HuH-7 (cell line): Measurements from ENCODE around the gene AQP9.
"Not testable (repeated sequence)": the region's sequence is repeated elsewhere in the genome, so short reads cannot be mapped to it uniquely, and the experiment has no call there.

Experiments used
- DNase-seq: peaks from one replicate; pipeline ENCODE4 v3.0.0; 2011; ENCODE audit warnings: low spot score

The AQP9 gene

GRCh38 chr15:58138106-58138505 lies at the start of gene AQP9:
TSS of gene AQP9 (plus strand) at chr15:58138381. CDS start at chr15:58138566, 185 bp downstream.
- no peak for DNase-seq

GRCh38 chr15:58095415-58095814 lies 42.8 kb upstream of the AQP9 start:
- no peak for DNase-seq

GRCh38 chr15:58096529-58097084 lies 41.6 kb upstream of the AQP9 start:
- DNase-seq: no peak

GRCh38 chr15:58103482-58103881 lies 34.7 kb upstream of the AQP9 start:
- no peak for DNase-seq

- no peak for DNase-seq
These were observed 30.1 kb upstream of the AQP9 start for GRCh38 chr15:58108117-58108516.

GRCh38 chr15:58109419-58109818 lies 28.8 kb upstream of the AQP9 start:
- no peak for DNase-seq

- DNase-seq: no peak
These were observed 27.0 kb upstream of the AQP9 start for GRCh38 chr15:58110999-58111717.

GRCh38 chr15:58111718-58112104 lies 26.5 kb upstream of the AQP9 start:
- DNase-seq: no peak

GRCh38 chr15:58113358-58113757 lies 24.8 kb upstream of the AQP9 start:
- DNase-seq: not testable (repeated sequence)

- no peak for DNase-seq
These were observed 23.8 kb upstream of the AQP9 start for GRCh38 chr15:58114388-58114787.

GRCh38 chr15:58114812-58115211 lies 23.4 kb upstream of the AQP9 start:
- no peak for DNase-seq

- peak; percentile 23 for DNase-seq
These were observed 22.5 kb upstream of the AQP9 start for GRCh38 chr15:58115692-58116091.

- no peak for DNase-seq
These were observed 20.6 kb upstream of the AQP9 start for GRCh38 chr15:58117619-58118018.

- no peak for DNase-seq
These were observed 19.9 kb upstream of the AQP9 start for GRCh38 chr15:58118272-58118671.

GRCh38 chr15:58119016-58119415 lies 19.2 kb upstream of the AQP9 start:
- DNase-seq: no peak

GRCh38 chr15:58124585-58124984 lies 13.6 kb upstream of the AQP9 start:
- DNase-seq: no peak

- no peak for DNase-seq
These were observed 12.8 kb upstream of the AQP9 start for GRCh38 chr15:58125333-58125732.

- no peak for DNase-seq
These were observed 3.3 kb upstream of the AQP9 start for GRCh38 chr15:58134886-58135285.

GRCh38 chr15:58135511-58136174 lies 2.5 kb upstream of the AQP9 start:
- DNase-seq: no peak

- no peak for DNase-seq
These were observed 1.4 kb upstream of the AQP9 start for GRCh38 chr15:58136731-58137130.

- no peak for DNase-seq
These were observed 495 bp upstream of the AQP9 start for GRCh38 chr15:58137686-58138085.

- DNase-seq: no peak
These were observed 1.3 kb downstream of the AQP9 start for GRCh38 chr15:58139276-58139988.

- DNase-seq: no peak
These were observed 1.9 kb downstream of the AQP9 start for GRCh38 chr15:58139989-58140522.
